Fibroblast of peridontal ligament (primary cell): ENCODE results near the gene CNOT6.
"Not testable (repeated sequence)": the region's sequence is repeated elsewhere in the genome, so short reads cannot be mapped to it uniquely, and the experiment has no call there.

ENCODE experiments used
- DNase-seq: peaks from one replicate; pipeline ENCODE4 v3.0.0-alpha.2; 2010; ENCODE audit errors: extremely low read depth

Gene CNOT6

DNA sequence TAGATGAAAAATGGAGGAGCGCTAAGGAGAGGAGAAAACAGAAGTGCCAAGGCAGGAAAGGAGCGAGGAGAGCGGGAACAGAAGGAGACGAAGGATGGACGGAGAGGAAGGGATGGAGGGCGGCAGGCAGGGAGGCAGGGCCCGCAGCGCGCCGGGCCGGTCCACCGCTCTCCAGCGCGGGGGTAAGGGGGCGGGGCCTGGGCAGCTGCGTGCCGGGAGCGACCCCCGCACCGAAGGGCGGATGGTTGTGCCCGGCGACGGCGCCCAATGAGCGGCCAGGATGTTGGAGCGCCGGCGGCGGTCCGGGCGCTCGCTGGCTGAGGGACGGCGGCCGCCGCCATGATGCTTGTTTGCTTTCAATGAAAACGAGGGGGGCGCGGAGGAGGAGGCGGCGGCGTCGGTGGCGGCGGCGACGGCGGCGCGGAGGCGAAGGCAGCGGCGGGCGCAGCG, at the start of gene CNOT6:
Gene CNOT6, plus strand, starts transcription at position 320 of the 450 bp plus-strand sequence. CDS start 34,898 bp downstream, outside the sequence.
- peak; percentile 89 for DNase-seq

DNA sequence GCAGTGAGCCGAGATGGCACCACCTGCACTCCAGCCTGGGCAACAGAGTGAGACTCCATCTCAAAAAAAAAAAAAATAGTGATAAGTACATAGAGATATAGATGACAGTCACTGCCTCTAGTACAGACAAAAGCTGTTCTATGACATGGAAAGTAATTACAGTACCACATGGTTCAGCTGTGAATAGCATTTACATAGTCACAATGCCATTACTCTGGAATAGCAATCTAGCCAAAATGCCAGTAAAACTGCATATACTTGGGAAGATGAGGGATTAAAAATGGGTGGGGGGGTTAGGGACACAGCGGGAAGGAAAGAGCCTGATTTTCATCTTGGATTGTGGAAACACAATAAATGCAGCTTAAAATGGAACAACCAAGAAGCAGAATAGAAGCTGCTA, 39.4 kb upstream of the CNOT6 start:
- DNase-seq = no peak

GRCh38 chr5:180455872-180456271, 38.3 kb upstream of the CNOT6 start:
- DNase-seq = no peak

- no peak for DNase-seq
Observed at GRCh38 chr5:180456792-180457191, 37.4 kb upstream of the CNOT6 start.

GRCh38 chr5:180458852-180459673, 35.1 kb upstream of the CNOT6 start:
- DNase-seq = not testable (repeated sequence)

- DNase-seq = not testable (repeated sequence)
Observed at GRCh38 chr5:180459674-180460142, 34.5 kb upstream of the CNOT6 start.

- DNase-seq = no peak
Observed at GRCh38 chr5:180460834-180461233, 33.3 kb upstream of the CNOT6 start.

DNA sequence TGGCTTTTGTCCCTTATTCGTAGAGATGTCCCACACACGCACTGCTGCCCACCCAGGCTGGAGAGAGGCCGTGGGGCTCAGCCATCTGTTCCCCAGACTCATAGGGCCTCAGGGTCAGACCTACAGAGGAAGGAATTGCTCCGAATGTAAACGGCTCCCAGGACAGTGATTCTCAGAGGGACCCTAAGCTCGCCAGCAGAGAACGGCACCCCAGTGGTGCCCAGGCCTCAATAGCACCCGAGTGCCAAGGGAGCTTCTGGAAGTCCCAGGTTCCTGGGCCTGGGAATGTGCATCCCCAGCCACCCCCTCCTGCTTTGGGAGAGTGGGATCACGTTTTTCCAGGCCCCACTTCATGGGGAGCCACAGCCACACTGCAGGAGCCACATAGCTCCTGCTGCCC, 32.9 kb upstream of the CNOT6 start:
- DNase-seq = no peak

GRCh38 chr5:180463216-180463900, 30.8 kb upstream of the CNOT6 start:
- DNase-seq = no peak

DNA sequence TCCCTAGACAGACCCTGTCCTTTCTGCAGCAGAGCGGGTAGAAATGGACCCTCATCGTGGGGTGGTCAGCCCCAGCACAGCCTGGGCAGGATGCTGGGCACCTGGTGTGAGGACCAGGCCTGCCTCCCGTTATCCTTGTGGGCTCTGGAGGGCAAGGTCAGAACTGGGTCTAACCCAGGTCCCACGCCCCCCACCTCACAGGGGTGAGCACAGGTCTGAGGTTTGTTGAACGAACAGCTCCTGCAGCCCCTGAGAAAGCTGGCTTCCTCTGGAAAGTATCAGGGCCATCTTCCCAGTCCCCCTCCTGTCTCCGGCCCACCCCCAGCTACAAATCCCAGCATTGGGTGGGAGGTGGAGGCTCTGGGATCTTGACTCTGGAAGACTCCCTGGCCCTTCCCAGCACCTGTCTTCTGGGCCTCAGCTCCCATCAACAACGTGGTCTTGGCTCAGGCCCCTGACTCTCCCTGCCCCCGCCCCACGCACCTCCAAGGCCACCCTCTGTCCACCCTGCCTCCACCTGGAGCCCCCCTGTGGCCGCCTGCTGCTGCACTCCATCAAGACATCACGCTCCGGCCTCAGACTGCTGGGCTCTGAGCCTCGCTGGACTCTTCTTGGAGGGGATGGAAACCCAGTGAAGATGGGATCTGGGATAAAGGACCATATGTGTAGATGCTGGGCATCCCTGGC, 30.1 kb upstream of the CNOT6 start:
- no peak for DNase-seq

DNA sequence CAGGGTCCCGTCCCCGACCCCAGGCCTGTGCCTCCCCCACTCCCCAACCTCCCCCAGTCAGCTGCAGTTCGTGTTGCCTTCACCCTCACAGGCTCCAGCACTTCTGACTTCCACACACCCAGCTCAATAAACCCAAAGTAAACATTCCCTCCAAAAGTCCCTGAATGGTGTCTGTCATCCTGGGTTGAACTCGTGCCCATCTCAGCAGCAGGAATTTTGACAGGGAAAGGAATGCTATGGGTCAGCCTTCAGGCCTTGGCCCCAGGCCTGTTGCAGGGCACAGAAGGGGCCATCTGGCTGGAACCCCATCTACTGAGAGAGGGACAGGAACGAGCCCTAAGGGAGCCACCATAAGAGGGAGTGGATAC, 29.6 kb upstream of the CNOT6 start:
- DNase-seq = no peak

DNA sequence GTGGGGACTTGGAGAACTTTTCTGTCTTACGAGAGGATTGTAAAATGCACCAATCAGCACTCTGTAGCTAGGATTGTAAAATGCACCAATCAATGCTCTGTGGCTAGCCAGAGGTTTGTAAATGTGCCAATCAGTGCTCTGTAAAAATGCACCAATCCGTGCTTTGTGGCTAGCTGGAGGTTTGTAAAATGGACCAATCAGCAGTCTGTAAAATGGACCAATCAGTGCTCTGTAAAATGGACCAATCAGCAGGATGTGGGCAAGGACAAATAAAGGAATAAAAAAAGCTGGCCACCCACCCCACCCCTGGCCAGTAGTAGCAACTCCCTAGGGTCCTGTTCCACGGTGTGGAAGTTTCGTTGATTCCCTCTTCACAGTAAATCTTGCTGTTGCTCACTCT, 29.1 kb upstream of the CNOT6 start:
- DNase-seq = not testable (repeated sequence)

GRCh38 chr5:180466316-180466715, 27.9 kb upstream of the CNOT6 start:
- no peak for DNase-seq

DNA sequence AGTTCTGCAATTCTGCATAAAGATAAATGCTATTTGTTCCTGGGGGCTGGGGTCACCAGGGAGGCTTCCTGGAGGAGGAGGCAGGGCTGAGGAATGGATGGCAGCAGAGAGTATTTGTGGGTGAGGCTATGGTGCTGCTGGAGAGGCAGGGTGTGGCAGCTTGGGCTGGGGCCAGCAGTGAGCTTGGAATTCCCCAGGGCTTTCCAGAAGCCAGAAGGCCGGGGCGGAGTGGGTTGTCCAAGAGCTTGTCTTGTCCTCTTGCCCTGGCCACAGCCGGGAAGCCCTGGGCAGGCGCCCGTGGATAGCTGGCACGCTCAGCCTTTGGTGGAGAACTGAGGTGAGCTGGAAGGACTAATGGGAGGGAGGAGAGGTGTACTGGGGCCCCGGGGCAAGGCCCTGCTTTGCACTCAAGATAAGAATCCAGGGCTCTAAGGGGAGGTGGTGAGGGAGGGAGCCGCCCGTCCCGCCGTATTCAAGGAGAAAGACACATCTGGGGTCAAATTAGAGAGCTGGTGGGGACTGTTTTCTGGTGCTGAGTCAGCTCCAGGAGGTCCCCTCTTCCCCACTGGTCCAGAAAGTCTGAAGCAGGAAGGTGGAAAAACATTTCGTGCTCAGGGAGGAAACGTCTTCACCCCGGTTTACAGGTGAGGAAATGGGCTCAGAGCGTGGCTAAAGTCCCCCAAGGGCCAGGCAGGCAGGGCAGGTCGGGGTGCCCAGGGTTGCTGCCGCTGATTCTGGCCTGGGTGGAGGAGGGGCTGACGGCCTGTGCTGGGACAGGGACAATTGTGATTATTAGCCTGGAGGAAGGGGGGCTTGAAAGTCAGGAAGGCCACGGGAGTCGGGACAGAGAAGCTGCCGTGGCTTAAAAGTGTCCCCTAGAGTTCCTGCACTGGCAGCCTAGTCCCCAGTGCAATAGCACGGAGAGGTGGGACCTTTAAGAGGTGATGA, 26.9 kb upstream of the CNOT6 start:
- DNase-seq = no peak

GRCh38 chr5:180467989-180468731, 26.0 kb upstream of the CNOT6 start:
- DNase-seq = no peak

DNA sequence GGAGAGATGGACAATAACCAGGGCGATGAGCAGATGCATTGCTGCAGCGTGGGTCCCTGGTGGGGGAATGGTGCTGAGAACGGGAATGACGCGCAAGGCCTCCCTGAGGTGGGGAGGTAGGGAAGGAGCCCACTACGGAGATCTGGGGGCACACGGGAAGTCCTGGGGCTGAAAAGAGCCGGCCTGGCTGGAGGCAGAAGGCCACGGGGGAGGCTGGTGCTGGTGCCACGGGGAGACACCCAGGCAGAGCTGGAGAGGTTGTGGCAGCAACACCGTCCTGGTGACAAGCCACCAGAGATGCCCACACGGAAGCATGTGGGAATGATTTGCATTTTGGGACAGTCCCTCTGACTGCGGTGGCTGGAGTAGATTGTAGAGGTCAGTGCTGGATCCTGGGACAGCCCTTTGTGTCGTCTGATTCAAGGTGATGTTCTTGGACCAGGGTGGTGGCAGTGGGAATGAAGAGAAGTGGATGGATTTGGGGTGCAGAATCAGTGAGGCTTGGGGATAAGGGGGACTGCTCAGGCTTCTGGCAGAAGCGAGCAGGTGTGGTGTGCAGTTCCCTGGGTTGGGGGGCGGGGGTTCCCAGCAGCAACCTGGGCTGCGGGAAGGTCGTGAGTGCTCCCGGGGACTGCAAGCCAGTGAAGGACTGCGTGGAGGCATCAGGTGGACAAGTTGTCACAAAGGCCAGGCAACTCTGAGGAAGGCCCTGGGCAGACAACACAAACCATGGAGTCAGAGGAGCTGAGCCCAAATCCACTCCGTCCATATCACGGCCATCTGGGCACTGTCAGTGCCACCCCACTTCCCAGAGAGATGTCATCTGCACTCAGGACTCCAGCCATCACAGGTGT, 25.2 kb upstream of the CNOT6 start:
- DNase-seq = no peak

GRCh38 chr5:180469586-180469865, 24.7 kb upstream of the CNOT6 start:
- no peak for DNase-seq

DNA sequence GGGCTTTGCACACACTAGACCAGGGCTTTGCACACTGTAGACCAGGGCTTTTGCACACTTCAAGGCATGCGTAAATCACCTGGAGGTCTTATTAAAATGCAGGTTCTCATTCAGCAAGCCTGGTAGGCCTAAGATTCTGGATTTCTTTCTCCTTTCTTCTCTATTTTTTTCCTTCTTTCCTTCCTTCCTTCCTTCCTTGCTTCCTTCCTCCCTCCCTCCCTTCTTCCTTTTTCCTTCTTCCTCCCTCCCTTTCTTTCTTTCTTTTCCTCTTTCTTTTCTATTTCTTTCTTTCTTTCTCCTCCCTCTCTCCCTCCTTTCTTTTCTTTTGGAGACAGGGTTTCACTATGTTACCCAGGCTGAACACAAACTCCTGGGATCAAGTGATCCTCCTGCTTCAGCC, 24.3 kb upstream of the CNOT6 start:
- no peak for DNase-seq

DNA sequence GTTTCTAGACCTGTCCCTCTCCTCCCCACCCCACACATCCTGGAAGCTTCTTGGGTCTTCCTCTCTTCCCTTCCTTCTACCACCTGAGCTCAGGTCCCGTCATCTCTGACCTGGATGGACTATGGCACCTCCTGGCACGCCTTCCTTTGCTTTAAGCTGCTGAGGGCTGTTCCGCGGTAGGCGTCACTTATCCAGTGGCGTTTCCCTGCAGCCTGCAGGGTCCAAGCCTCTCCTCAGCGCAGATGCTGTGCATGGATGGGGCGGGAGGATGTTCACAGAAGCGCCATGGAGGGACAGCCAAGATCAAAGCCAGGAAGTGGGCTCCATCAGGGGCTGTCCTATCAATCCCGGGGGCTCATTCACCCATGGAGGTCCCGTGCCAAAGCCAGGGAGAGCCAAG, 23.8 kb upstream of the CNOT6 start:
- DNase-seq = no peak
